Activated naive CD4-positive, alpha-beta T cell treated with anti-CD3 and anti-CD28 coated beads, Interleukin-2, amount 10 ng/mL, durations not matched to agents 7 days and 5 days (primary cell): ENCODE data around the gene BAZ1A.
"Not testable (repeated sequence)": the region's sequence is repeated elsewhere in the genome, so short reads cannot be mapped to it uniquely, and the experiment has no call there.

Experiments
- CTCF ChIA-PET: fragments of 350-600 bp; sonication (Branson Sonifier 250); formaldehyde crosslinking; loops from one replicate; lab custom pipeline; 2021; ENCODE audit warnings: antibody characterized with exemption; lab: Charles Lee
- DNase-seq: peaks from one replicate; pipeline ENCODE4 v3.0.0-alpha.2; 2020
- H3K27ac Mint-ChIP-seq: one replicate; pipeline ENCODE4 v1.8.0; 2021; ENCODE audit warnings: mild to moderate bottlenecking, moderate library complexity, mixed read lengths
- H3K27me3 Mint-ChIP-seq: one replicate; pipeline ENCODE4 v1.8.0; 2021; ENCODE audit warnings: mild to moderate bottlenecking, mixed read lengths
- H3K36me3 Mint-ChIP-seq: one replicate; pipeline ENCODE4 v1.8.0; 2021; ENCODE audit warnings: mixed read lengths
- H3K4me1 Mint-ChIP-seq: one replicate; pipeline ENCODE4 v1.8.0; 2021; ENCODE audit warnings: mixed read lengths
- H3K4me3 Mint-ChIP-seq: one replicate; pipeline ENCODE4 v1.8.0; 2021; ENCODE audit warnings: mild to moderate bottlenecking, moderate library complexity, mixed read lengths
- H3K9me3 Mint-ChIP-seq: one replicate; pipeline ENCODE4 v1.8.0; 2021; ENCODE audit warnings: mixed read lengths

The BAZ1A gene

DNA sequence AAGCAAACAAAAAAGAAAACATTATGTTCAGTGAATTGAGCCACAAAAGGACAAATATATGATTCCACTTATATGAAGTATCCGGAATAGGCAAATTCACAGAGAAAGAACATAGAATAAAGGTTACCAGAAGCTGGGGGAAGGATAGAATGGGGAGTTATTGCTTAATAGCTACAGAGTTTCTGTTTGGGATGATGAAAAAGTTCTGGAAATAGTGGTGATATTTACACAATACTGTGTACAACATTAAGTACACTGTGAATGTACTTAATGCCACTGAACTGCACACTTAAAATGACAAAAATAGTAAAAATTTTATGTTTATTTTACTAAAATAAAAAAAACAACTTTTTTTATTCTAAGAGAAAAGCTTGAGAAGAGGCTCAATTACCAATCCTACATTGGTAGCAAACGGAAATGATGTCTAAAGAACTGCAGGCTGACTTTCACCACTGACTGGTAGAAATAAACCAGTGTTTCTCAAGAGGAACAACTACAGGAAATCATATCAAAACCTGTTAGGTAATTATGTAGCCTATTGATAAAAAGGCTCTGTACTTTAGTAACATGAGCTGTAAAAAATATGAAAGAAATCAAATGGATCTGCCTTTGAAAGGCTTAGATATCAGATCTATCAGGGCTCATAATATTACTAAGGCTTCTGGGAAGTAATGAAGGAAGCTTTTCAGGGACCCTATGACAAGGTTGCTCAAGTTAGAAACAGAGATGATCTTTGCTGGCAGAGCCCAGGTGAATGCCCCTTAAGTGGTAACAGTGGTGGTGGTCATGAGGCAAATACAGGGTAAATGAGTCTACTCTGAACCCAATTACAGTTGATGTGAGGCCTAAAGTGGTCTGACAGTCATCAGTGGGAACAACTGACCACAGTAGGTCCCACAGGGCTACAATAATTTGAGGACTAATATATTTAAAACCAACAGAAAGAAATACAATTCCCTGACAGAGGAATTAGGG is 41.3 kb downstream of the BAZ1A start:
- H3K4me1 Mint-ChIP-seq: peaks cover 30% of the 10 kb centered on the region
- H3K9me3 Mint-ChIP-seq: no peaks in the 10 kb centered on the region
- peak overlapping the region; percentile 52 for H3K27ac Mint-ChIP-seq
- CTCF ChIA-PET: no interaction called here
- no peaks in the 10 kb centered on the region for H3K27me3 Mint-ChIP-seq
- H3K36me3 Mint-ChIP-seq: peaks cover 15% of the 10 kb centered on the region
- H3K4me3 Mint-ChIP-seq: no peak overlapping the region
- DNase-seq: no peak

DNA sequence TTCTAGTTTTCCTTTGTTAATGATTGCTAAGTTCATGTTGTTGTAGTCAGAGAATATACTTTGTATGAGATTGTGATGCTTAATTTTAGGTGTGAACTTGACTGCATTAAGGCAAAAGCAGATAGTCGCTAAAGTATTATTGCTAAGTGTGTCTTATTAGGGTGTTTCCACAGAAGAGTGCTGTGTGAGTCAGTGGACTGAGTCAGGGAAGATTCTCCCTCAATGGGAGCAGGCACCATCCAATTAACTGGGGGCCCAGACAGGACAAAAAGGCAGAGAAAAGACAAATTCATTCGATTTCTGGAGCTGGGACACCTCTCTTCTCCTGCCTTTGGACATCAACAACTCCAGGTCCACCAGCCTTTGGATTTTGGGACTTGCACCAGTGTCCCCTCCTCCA is 48.5 kb downstream of the BAZ1A start:
- Mint-ChIP-seq H3K4me1 (peaks cover 8% of the 10 kb centered on the region), H3K27me3 (no peaks in the 10 kb centered on the region), H3K27ac (no peak overlapping the region), H3K36me3 (peaks cover 44% of the 10 kb centered on the region), H3K4me3 (no peak overlapping the region), H3K9me3 (no peaks in the 10 kb centered on the region)
- no peak for DNase-seq
- CTCF ChIA-PET: no interaction called here

DNA sequence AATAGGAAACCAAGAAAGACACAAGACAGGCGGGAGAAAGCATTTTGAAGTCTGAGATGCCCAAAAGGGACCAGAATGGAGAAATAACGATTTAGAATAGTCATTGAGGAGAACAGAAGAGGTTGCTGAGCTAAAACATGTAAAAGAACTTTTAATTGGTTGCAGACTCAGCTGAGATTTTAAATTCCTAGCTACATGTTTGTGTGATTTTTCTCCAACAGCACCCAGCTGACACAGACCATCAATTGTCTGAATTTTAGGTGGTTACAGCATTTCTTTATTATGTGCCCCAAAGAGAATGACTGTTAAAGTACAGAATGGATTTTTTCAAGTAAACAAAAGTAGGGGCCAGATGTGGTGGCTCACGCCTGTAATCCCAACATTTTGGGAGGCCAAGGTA is 50.3 kb downstream of the BAZ1A start:
- Mint-ChIP-seq H3K27me3 (no peaks in the 10 kb centered on the region), H3K4me3 (no peak overlapping the region), H3K9me3 (no peaks in the 10 kb centered on the region), H3K4me1 (peaks cover 4% of the 10 kb centered on the region), H3K27ac (no peak overlapping the region), H3K36me3 (peaks cover 58% of the 10 kb centered on the region)
- CTCF ChIA-PET: no interaction called here
- DNase-seq: no peak

DNA sequence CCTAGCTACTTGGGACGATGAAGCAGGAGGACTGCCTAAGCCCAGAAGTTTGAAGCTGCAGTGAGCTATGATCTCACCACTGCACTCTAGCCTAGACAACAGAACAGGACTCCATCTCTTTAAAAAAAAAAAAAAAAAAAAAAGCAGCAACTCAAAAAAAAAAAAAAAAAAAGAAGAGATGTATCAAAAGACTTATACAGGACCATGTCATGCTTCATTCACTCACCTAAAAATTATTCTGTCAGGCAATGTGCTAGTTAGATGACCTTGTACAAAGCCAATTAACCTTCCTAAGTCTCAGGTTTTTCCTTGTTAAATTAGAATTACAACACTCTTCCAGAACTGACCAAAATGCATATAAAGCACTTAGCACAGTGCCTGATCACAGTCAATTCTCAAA is 50.9 kb downstream of the BAZ1A start:
- no peaks in the 10 kb centered on the region for H3K27me3 Mint-ChIP-seq
- peaks cover 4% of the 10 kb centered on the region for H3K4me1 Mint-ChIP-seq
- no peak overlapping the region for H3K27ac Mint-ChIP-seq
- H3K36me3 Mint-ChIP-seq: peaks cover 55% of the 10 kb centered on the region
- H3K4me3 Mint-ChIP-seq: no peak overlapping the region
- H3K9me3 Mint-ChIP-seq: no peaks in the 10 kb centered on the region
- DNase-seq: no peak
- CTCF ChIA-PET: no interaction called here

DNA sequence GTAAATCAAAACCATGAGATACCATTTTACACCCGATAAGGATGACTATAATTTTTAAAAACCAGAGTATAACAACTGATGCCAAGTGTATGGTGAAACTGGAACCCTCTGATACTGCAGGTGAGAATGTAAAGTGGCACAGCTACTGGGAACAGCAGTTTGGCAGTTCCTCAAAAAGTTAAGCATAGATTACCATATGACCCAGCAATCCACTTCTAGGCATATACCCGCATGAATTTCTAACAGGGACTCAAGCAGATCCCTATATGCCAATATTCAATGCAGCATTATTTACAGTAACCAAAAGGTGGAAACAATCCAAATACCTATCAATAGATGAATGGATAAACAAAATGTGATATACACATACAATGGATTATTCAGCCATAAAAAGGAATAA is 57.4 kb downstream of the BAZ1A start:
- Mint-ChIP-seq H3K4me3 (no peak overlapping the region), H3K9me3 (no peaks in the 10 kb centered on the region), H3K27ac (no peak overlapping the region), H3K27me3 (no peaks in the 10 kb centered on the region), H3K4me1 (peaks cover 3% of the 10 kb centered on the region), H3K36me3 (peaks cover 42% of the 10 kb centered on the region)
- CTCF ChIA-PET: no interaction called here
- DNase-seq: no peak

DNA sequence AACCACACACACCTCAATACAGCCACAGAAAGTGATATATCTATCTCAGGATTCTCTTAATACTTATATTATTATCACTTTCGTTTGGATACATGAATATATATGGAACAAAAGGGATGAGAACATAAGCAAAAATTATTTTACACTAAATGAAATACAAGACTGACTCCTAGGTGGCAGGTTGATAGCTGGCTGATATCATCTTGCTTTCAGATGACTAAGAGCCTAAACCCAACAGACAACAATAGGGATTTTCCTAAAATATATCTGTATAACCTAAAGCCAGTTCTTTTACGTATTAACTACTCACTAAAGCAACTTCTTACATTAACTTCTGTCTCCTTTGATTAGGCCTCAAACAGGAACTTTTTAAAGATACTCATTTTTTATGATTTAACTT is 65.1 kb downstream of the BAZ1A start:
- Mint-ChIP-seq H3K36me3 (peaks cover 37% of the 10 kb centered on the region), H3K9me3 (peaks cover 9% of the 10 kb centered on the region), H3K27me3 (no peaks in the 10 kb centered on the region), H3K27ac (no peak overlapping the region), H3K4me3 (no peak overlapping the region), H3K4me1 (peaks cover 7% of the 10 kb centered on the region)
- CTCF ChIA-PET: no interaction called here
- no peak for DNase-seq

DNA sequence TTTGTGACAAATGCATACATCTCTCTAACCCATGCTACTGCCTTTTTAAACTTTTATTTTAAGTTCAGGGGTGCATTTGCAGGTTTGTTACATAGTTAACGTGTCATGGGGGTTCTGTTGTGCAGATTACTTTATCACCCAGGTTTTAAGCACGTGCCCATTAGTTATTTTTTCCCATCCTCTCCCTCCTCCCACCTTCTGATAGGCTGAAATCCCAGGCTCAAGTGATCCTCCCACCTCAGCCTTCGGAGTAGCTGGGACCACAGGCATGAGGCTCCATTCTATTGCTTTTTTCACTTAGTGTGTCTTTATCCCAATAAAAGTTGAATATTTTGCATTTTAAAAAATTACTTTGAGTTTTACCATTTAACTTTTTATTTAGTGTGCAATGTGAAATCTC is 68.9 kb downstream of the BAZ1A start:
- CTCF ChIA-PET: no interaction called here
- Mint-ChIP-seq H3K27me3 (no peaks in the 10 kb centered on the region), H3K36me3 (peaks cover 53% of the 10 kb centered on the region), H3K4me3 (no peak overlapping the region), H3K4me1 (no peaks in the 10 kb centered on the region), H3K9me3 (peaks cover 12% of the 10 kb centered on the region), H3K27ac (no peak overlapping the region)
- DNase-seq: no peak

DNA sequence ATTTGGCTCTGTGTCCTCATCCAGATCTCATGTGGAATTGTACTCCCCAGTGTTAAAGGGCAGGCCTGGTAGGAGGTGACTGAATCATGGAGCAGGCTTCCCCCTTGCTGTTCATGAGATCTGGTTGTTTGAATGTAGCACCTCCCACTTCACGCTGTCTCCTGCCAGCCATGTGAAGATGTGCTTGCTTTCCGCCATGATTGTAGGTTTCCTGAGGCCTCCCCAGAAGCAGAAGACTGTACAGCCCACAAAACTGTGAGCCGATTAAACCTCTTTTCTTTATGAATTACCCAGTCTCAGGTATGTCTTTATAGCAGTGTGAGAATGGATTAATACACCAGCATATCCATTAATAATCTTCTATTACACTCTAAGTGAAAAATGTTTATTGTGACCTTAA is 70.2 kb downstream of the BAZ1A start:
- Mint-ChIP-seq H3K4me1 (no peaks in the 10 kb centered on the region), H3K27me3 (no peaks in the 10 kb centered on the region), H3K4me3 (no peak overlapping the region), H3K9me3 (peaks cover 12% of the 10 kb centered on the region), H3K27ac (peak overlapping the region; percentile 17), H3K36me3 (peaks cover 61% of the 10 kb centered on the region)
- CTCF ChIA-PET: no interaction called here
- no peak for DNase-seq

DNA sequence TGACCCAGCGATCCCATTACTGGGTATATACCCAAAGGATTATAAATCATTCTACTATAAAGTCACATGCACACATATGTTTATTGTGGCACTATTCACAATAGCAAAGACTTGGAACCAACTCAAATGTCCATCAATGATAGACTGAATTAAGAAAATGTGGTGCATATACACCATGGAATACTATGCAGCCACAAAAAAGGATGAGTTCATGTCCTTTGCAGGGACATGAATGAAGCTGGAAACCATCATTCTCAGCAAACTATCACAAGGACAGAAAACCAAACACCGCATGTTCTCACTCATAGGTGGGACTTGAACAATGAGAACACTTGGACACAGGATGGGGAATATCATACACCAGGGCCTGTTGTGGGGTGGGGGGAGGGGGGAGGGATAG is 76.3 kb downstream of the BAZ1A start:
- H3K36me3 Mint-ChIP-seq: peaks cover 57% of the 10 kb centered on the region
- H3K9me3 Mint-ChIP-seq, CTCF ChIA-PET, H3K27me3 Mint-ChIP-seq, DNase-seq, H3K4me3 Mint-ChIP-seq, H3K4me1 Mint-ChIP-seq, H3K27ac Mint-ChIP-seq: not testable (repeated sequence)

DNA sequence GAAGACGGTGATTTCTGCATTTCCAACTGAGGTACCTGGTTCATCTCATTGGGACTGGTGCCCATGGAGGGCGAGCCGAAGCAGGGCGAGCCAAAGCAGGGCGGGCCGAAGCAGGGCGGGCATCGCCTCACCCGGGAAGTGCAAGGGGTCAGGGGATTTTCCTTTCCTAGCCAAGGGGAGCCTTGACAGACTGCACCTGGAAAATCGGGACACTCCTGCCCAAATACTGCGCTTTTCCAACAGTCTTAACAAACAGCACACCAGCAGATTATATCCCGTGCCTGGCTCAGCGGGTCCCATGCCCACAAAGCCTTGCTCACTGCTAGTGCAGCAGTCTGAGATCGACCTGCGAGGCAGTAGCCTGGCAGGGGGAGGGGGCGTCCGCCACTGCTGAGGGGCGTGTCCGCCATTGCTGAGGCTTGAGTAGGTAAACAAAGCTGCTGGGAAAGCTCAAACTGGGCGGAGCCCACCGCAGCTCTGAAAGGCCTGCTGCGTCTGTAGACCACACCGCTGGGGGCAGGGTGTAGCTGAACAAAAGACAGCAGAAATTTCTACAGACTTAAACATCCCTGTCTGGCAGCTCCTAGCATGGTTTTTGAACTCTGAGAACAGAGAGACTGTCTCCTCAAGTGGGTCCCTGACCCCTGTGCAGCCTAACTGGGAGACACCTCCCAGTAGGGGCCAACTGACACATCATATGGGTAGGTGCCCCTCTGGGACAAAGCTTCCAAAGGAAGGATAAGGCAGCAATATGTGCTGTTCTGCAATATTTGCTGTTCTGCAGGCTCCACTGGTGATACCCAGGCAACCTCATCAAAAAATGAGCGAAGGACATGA is 77.2 kb downstream of the BAZ1A start:
- CTCF ChIA-PET: no interaction called here
- no peak for DNase-seq
- H3K9me3 Mint-ChIP-seq: no peaks in the 10 kb centered on the region
- peak overlapping the region; percentile 7 for H3K27ac Mint-ChIP-seq
- H3K4me3 Mint-ChIP-seq: no peak overlapping the region
- peaks cover 54% of the 10 kb centered on the region for H3K36me3 Mint-ChIP-seq
- H3K27me3 Mint-ChIP-seq: no peaks in the 10 kb centered on the region
- H3K4me1 Mint-ChIP-seq: peaks cover 2% of the 10 kb centered on the region

DNA sequence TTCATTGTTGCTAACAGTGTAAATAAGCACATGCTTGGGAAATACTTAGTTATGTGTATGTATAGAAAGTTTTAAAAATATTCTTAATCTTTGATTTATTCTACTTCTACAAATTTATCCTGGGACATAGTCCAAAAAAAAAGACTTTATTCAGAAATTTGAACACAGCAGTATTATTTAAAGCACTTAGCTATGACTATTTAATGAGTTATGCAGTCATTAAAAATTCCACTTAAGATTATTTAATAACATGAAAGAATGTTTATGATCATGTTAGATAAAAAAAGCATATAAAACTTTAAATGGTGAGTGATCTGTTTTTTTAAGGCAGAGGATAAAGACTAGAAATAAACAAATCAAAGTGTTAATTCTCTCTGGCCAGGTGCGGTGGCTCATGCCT is 78.3 kb downstream of the BAZ1A start:
- peaks cover 2% of the 10 kb centered on the region for H3K4me1 Mint-ChIP-seq
- no peak overlapping the region for H3K4me3 Mint-ChIP-seq
- CTCF ChIA-PET: no interaction called here
- no peak overlapping the region for H3K27ac Mint-ChIP-seq
- H3K9me3 Mint-ChIP-seq: no peaks in the 10 kb centered on the region
- DNase-seq: no peak
- H3K27me3 Mint-ChIP-seq: no peaks in the 10 kb centered on the region
- H3K36me3 Mint-ChIP-seq: peaks cover 46% of the 10 kb centered on the region

DNA sequence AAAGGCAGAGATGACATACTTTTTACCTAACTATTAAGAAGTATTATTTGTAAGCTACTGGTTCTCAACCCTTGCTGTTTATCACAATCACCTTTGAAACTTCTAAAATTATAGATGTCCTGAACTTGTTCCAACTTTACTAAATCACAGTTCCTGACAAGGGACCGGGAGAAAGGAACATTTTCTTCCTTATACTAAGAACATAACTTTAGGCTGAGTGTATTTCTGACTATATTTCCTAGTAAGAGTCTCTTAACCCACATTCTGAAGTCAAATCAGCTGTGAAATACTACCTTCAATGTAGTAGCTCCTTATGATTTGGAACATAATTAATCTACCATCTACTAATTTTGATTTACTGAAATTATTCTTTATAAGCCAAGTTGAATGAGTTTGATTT is 80.2 kb downstream of the BAZ1A start:
- peaks cover 2% of the 10 kb centered on the region for H3K4me1 Mint-ChIP-seq
- H3K27ac Mint-ChIP-seq: no peak overlapping the region
- no peaks in the 10 kb centered on the region for H3K9me3 Mint-ChIP-seq
- DNase-seq: no peak
- H3K4me3 Mint-ChIP-seq: no peak overlapping the region
- CTCF ChIA-PET: interaction anchor here (0.8 kb wide), 1 partner anchor 72 kb away, joined by 4 read pairs; no protein-coding TSS in a partner anchor
- no peaks in the 10 kb centered on the region for H3K27me3 Mint-ChIP-seq
- peaks cover 45% of the 10 kb centered on the region for H3K36me3 Mint-ChIP-seq

DNA sequence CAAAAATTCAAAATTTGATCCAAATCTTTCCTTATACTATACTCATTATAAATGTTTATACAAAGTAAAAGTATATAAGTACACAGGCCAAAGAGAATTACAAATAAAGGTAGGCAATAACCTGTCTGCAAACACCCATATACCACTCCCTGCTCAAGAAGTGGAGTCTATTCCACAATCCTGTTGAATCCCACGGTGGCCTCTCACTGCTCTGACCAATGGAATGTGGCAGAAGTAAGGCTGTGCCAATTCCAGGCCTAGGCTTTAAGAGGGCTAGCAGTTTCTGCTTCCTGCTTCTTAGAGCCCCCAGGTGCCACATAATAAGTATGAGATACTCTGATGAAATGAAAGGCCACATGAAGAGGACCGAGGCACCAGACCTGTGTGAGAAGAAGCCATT is 80.9 kb downstream of the BAZ1A start:
- no peaks in the 10 kb centered on the region for H3K27me3 Mint-ChIP-seq
- H3K4me3 Mint-ChIP-seq: no peak overlapping the region
- peaks cover 43% of the 10 kb centered on the region for H3K36me3 Mint-ChIP-seq
- H3K9me3 Mint-ChIP-seq: no peaks in the 10 kb centered on the region
- no peak overlapping the region for H3K27ac Mint-ChIP-seq
- CTCF ChIA-PET: no interaction called here
- peaks cover 2% of the 10 kb centered on the region for H3K4me1 Mint-ChIP-seq
- no peak for DNase-seq

DNA sequence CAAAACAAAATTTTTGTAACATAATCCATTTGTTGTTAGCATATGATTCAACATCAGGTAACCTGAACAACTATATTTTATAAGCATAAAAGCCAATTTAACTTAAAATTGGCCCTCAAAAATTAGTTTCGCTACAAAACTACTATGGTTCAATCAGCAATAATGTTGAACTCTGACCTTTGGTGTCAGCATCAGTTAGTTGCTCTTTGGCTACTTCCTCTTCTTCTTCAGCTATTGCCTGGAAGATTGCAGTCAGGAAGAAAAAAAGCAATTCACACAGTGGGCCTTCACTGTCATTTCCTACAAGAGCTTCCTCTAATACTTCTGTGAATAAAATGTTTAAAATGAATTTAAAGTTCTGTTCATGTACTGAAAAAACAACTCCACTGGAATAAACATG is 82.6 kb downstream of the BAZ1A start:
- CTCF ChIA-PET: no interaction called here
- peaks cover 33% of the 10 kb centered on the region for H3K36me3 Mint-ChIP-seq
- no peak overlapping the region for H3K27ac Mint-ChIP-seq

More for the DNA sequence above, 82.6 kb downstream of the BAZ1A start:
- Mint-ChIP-seq H3K4me3 (no peak overlapping the region), H3K9me3 (no peaks in the 10 kb centered on the region), H3K4me1 (no peaks in the 10 kb centered on the region), H3K27me3 (no peaks in the 10 kb centered on the region)
- DNase-seq: no peak
